MM.1S (cell line): ENCODE results near the gene UPP2.

Experiments used
- DNase-seq: peaks from one replicate; pipeline ENCODE4 v3.0.0-alpha.2; 2015
- H2AFZ ChIP-seq: fragments of 300-600 bp; sonication (generic); 2 replicates; pipeline ENCODE4 v1.6.0; 2016; ENCODE audit warnings: antibody characterized with exemption, low read length
- H3F3A ChIP-seq: fragments of 300-600 bp; sonication (generic); 2 replicates; pipeline ENCODE4 v1.6.1; 2016; ENCODE audit warnings: mild to moderate bottlenecking, antibody characterized with exemption, low read length, moderate library complexity, mixed read lengths; ENCODE audit not compliant: insufficient read depth
- H3K27ac ChIP-seq: fragments of 300-600 bp; sonication (generic); 2 replicates; pipeline ENCODE4 v1.5.1; 2016; ENCODE audit warnings: mild to moderate bottlenecking, low read length
- H3K27me3 ChIP-seq: fragments of 300-600 bp; sonication (generic); replicated peaks from 2 replicates; pipeline ENCODE4 v1.6.0; 2016; ENCODE audit warnings: low read length; ENCODE audit not compliant: insufficient read depth
- H3K36me3 ChIP-seq: fragments of 300-600 bp; sonication (generic); replicated peaks from 2 replicates; pipeline ENCODE4 v1.6.1; 2016; ENCODE audit warnings: mild to moderate bottlenecking, low read length, mixed read lengths; ENCODE audit not compliant: insufficient read depth
- H3K4me1 ChIP-seq: fragments of 300-600 bp; sonication (generic); 2 replicates; pipeline ENCODE4 v1.6.1; 2016; ENCODE audit warnings: low read length, mixed read lengths
- H3K4me2 ChIP-seq: fragments of 300-600 bp; sonication (generic); 2 replicates; pipeline ENCODE4 v1.6.0; 2016; ENCODE audit warnings: low read depth, low read length
- H3K4me3 ChIP-seq: fragments of 300-600 bp; sonication (generic); 2 replicates; pipeline ENCODE4 v1.5.1; 2016; ENCODE audit warnings: low read length, mixed read lengths
- H3K79me2 ChIP-seq: fragments of 300-600 bp; sonication (generic); 2 replicates; pipeline ENCODE4 v1.6.1; 2016; ENCODE audit warnings: mixed run types, low read length, mixed read lengths
- H3K9ac ChIP-seq: fragments of 300-600 bp; sonication (generic); 2 replicates; pipeline ENCODE4 v1.6.1; 2016; ENCODE audit warnings: low read length, mixed read lengths
- H3K9me2 ChIP-seq: fragments of 300-600 bp; sonication (generic); replicated peaks from 2 replicates; pipeline ENCODE4 v1.6.1; 2016; ENCODE audit warnings: mild to moderate bottlenecking, low read length, mixed read lengths; ENCODE audit not compliant: insufficient read depth
- H3K9me3 ChIP-seq: fragments of 300-600 bp; sonication (generic); replicated peaks from 2 replicates; pipeline ENCODE4 v1.6.1; 2016; ENCODE audit warnings: mild to moderate bottlenecking, low read length, mixed read lengths; ENCODE audit not compliant: insufficient read depth
- H4K20me1 ChIP-seq: fragments of 300-600 bp; sonication (generic); 2 replicates; pipeline ENCODE4 v1.6.1; 2016; ENCODE audit warnings: mild to moderate bottlenecking, low read length, moderate library complexity, mixed read lengths; ENCODE audit not compliant: insufficient read depth
- EZH2 ChIP-seq: fragments of 300-600 bp; sonication (generic); optimal IDR thresholded peaks from 2 replicates; pipeline ENCODE3; 2017; ENCODE audit warnings: low read depth, mild to moderate bottlenecking, antibody characterized with exemption, low read length, mixed read lengths
- EZH2phosphoT487 ChIP-seq: fragments of 300-600 bp; sonication (generic); IDR thresholded peaks from 2 replicates; pipeline ENCODE4 v1.6.1; 2018; ENCODE audit warnings: antibody characterized with exemption, low read length
- TF ChIP-seq, protein P1 (sequence below): fragments of 300-600 bp; sonication (generic); IDR thresholded peaks from 2 replicates; pipeline ENCODE4 v1.5.1; 2016; ENCODE audit warnings: antibody characterized with exemption, low read length, mixed read lengths

The UPP2 gene

DNA sequence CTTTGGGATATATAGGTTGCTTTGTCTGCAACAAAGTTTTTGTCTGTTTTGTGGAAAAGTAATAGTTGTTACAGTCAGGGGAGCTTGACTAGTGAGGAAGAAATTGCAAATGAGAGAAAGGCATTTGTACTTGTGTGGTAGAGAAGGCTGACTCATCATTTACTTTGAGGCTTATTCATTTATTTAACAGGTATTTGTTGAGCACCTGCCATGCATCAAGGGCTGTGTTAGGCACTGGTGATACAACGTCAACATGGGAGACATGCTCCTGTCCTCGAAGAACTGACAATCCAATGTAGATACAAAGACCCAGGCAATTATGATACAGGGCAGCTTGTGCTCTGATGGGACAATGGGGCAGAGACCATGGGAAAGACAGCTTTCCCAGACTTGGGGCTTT is 79.5 kb downstream of the UPP2 start:
- Histone ChIP-seq H4K20me1 (no peaks in the 10 kb centered on the region), H3K9me2 (no peaks in the 10 kb centered on the region), H3K36me3 (no peaks in the 10 kb centered on the region), H3K79me2 (no peaks in the 10 kb centered on the region), H3K9ac (no peak overlapping the region), H3K4me2 (no peak overlapping the region), H3K27ac (no peak overlapping the region), H3K4me3 (no peak overlapping the region), H3K27me3 (no peaks in the 10 kb centered on the region), H2AFZ (no peak overlapping the region), H3F3A (no peaks in the 10 kb centered on the region), H3K9me3 (no peaks in the 10 kb centered on the region), H3K4me1 (no peaks in the 10 kb centered on the region)
- TF ChIP-seq, protein P1, sequence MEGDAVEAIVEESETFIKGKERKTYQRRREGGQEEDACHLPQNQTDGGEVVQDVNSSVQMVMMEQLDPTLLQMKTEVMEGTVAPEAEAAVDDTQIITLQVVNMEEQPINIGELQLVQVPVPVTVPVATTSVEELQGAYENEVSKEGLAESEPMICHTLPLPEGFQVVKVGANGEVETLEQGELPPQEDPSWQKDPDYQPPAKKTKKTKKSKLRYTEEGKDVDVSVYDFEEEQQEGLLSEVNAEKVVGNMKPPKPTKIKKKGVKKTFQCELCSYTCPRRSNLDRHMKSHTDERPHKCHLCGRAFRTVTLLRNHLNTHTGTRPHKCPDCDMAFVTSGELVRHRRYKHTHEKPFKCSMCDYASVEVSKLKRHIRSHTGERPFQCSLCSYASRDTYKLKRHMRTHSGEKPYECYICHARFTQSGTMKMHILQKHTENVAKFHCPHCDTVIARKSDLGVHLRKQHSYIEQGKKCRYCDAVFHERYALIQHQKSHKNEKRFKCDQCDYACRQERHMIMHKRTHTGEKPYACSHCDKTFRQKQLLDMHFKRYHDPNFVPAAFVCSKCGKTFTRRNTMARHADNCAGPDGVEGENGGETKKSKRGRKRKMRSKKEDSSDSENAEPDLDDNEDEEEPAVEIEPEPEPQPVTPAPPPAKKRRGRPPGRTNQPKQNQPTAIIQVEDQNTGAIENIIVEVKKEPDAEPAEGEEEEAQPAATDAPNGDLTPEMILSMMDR = no peak
- TF ChIP-seq EZH2 (no peak), EZH2phosphoT487 (no peak)
- no peak for DNase-seq

- Histone ChIP-seq H3F3A (no peaks in the 10 kb centered on the region), H3K9ac (no peak overlapping the region), H3K9me2 (no peaks in the 10 kb centered on the region), H4K20me1 (no peaks in the 10 kb centered on the region), H3K79me2 (no peaks in the 10 kb centered on the region), H3K4me2 (no peak overlapping the region), H3K4me3 (no peak overlapping the region), H3K9me3 (no peaks in the 10 kb centered on the region), H3K27ac (no peak overlapping the region), H3K4me1 (no peaks in the 10 kb centered on the region), H2AFZ (no peak overlapping the region), H3K27me3 (no peaks in the 10 kb centered on the region), H3K36me3 (no peaks in the 10 kb centered on the region)
- DNase-seq = no peak
- TF ChIP-seq, protein P1 = no peak
- TF ChIP-seq EZH2 = no peak
- TF ChIP-seq EZH2phosphoT487 = no peak
These were observed 81.1 kb downstream of the UPP2 start for GRCh38 chr2:158182676-158183295.

- Histone ChIP-seq H3K4me3 (no peak overlapping the region), H3K27ac (no peak overlapping the region), H3K27me3 (no peaks in the 10 kb centered on the region), H2AFZ (no peak overlapping the region), H3K4me2 (no peak overlapping the region), H3K36me3 (no peaks in the 10 kb centered on the region), H4K20me1 (no peaks in the 10 kb centered on the region), H3K9me2 (no peaks in the 10 kb centered on the region), H3K79me2 (no peaks in the 10 kb centered on the region), H3K9me3 (no peaks in the 10 kb centered on the region), H3K4me1 (peaks cover under 1% of the 10 kb centered on the region; the same call in 1 of the 2 replicates), H3F3A (no peaks in the 10 kb centered on the region), H3K9ac (no peak overlapping the region)
- DNase-seq = no peak
- TF ChIP-seq EZH2 (no peak), EZH2phosphoT487 (no peak)
- TF ChIP-seq, protein P1 = no peak
These were observed 82.3 kb downstream of the UPP2 start for GRCh38 chr2:158184001-158184400.
